HG03196 (cell line): ENCODE data around the gene TCF7L1.

Source experiments
- ATAC-seq: cut with Tn5 transposase; IDR thresholded peaks from one replicate; pipeline ENCODE4 v1.9.1; 2021; ENCODE audit not compliant: unreplicated experiment

The TCF7L1 gene

GRCh38 chr2:85247610-85248009 is 114.4 kb downstream of the TCF7L1 start:
- ATAC-seq, result no peak

- no peak for ATAC-seq
These were observed 115.7 kb downstream of the TCF7L1 start for GRCh38 chr2:85248773-85249509.

GRCh38 chr2:85250045-85250444 is 116.9 kb downstream of the TCF7L1 start:
- no peak for ATAC-seq

- no peak for ATAC-seq
These were observed 118.0 kb downstream of the TCF7L1 start for GRCh38 chr2:85251070-85251616.

DNA sequence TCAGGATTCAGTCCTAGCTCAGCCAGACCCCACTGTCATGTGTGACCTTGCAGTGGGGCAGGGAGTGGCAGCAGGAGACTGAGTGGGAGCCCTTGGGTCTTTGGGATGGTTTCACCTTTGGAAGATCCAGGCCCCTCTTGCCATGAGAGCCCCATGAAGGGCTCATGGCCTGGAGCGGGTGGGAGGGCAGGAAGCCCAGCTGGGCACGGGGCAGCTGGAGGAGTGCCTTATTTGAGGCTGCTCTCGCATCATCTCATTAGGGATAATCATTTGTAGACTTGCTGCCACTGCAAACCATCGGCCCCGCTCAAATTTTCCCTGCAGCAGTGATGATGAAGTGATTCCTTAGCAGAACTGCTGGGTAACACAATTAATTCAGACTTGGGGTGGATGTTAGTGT is 120.7 kb downstream of the TCF7L1 start:
- no peak for ATAC-seq

DNA sequence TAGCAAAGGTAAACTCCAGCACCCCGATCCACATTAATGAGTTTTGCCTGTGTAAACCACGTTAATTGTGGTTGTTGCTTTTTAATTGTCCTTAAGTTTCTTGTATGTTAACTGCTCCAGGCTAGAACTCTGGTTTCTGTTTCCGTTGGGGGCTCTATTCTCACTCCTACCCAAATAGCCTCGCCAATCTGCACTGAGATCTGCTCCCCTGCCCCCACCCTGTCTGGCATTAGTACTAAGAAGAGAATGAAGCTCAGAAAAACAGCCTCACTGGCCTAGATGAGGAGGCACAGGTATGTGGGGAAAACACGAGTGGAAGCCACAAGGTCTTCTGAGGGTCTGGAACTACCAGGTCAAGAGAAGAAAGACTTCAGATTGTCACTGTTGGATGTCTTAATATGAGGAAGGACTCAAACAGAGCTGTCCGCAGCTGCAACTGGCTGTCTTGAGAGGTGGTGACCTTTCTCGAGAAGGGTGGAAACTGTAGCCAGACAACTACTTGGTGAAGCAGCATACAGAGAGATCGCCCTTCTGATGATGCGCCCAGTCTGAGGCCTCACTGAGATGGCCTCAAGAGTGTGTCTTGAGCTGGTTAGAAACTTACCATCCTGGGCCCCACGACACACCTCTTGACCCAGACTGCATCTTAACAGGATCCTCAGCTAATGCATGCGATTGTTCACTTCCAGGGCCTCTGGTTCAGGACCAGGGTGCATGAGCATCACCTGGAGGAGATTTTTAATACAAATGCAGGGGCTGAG is 121.5 kb downstream of the TCF7L1 start:
- no peak for ATAC-seq

DNA sequence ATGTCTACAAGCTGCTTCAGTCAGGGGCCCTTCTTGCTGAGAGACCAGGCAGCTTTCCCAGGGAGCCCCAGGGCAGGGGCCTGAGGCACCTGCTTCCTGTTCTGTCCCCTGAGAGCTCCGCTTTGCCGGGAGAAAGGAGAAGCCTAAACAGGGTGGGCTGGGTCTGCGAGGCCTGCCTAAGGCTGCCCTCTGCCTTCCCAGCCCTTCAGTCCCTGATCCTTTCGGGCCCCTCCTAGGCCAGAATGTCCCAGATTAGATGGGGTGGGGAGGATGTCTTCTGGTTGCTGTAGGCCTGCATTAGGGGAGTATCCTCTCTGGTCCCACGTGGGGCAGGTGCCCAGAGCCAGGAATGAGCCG is 122.2 kb downstream of the TCF7L1 start:
- ATAC-seq, result no peak

- ATAC-seq, result no peak
These were observed 122.8 kb downstream of the TCF7L1 start for GRCh38 chr2:85255813-85256594.

DNA sequence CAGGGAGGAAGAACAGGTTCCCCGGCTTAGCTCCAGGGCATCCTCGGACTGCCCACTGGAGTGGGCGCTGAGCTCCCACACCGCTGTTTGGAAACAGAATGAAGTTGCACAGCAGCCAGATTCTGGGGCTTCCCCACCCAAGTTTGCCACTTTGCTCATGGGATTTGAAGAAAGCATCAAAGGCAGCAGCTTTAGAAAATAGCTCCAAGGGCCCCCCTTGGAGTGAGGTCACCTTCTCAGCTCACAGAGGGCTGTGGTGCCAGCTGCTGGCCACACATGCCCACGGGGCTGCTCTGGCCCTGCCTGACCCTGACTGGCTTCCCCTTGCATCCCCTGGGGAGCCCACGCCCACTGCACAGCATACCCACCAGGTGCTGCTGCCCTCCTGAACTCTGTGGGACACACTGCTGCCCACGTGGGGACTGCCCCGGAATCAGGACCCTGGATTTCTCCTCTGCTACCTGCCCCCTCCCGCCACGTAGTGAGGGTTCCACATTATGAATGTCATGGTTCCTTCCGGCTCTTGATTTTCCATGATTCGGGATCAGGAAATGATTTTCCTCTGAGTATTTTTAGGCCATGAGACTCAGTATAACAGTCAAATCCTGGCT is 124.3 kb downstream of the TCF7L1 start:
- ATAC-seq, result no peak

- no peak for ATAC-seq
These were observed 124.9 kb downstream of the TCF7L1 start for GRCh38 chr2:85257970-85258605.

DNA sequence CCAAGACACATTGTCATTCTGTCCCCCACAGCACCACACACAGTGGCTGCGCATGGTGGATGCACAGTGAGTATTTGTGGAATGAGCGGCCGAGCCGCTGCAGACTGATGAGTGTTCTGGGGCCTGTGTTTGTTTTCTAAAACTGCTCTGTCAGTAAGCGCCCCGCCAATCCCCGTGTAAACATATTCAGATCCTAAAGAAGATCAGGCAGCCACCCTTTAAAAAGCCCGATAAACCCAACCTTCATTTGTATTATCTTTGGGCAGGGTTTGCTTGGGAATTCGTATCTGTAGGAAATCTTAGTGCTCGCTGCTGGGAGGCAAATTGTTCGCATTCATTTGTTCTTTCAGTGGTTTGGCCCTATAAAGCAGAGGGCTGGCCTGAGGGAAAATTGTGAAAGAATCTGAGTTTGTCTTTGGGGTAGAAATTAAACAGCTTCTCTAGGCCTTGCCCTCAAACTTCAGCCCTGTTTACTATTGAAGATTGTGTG is 126.0 kb downstream of the TCF7L1 start:
- ATAC-seq, result no peak

DNA sequence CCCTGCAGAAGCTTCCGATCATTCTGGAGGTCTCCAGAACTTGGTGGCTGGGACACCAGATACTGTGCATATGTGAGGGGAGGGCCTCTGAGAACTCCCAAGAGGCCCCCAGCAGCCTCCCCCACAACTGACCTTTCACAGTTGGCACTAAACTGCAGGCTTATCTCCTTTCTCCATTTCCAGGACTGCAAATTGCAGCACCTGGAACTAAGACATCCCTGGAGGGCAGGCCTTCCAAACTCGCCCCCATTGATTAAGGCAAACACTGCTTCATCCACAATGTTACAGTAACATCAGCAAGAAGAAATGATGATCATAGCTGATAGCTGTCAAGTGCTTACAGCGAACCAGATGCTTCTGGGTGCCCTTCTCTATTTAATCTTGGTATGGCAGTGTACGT is 126.7 kb downstream of the TCF7L1 start:
- ATAC-seq, result no peak

GRCh38 chr2:85263591-85263990 is 130.4 kb downstream of the TCF7L1 start:
- no peak for ATAC-seq

GRCh38 chr2:85264471-85264870 is 131.3 kb downstream of the TCF7L1 start:
- no peak for ATAC-seq

- no peak for ATAC-seq
These were observed 132.1 kb downstream of the TCF7L1 start for GRCh38 chr2:85265304-85265703.

- ATAC-seq, result no peak
These were observed 133.2 kb downstream of the TCF7L1 start for GRCh38 chr2:85266146-85267041.

- ATAC-seq, result no peak
These were observed 136.8 kb downstream of the TCF7L1 start for GRCh38 chr2:85269959-85270358.

GRCh38 chr2:85272357-85272756 is 139.2 kb downstream of the TCF7L1 start:
- ATAC-seq, result no peak
